Thyroid gland (tissue), 4 donors: Measurements from ENCODE around the gene RPL22.

Source experiments
- POLR2A ChIP-seq, 2 donors: fragments of 450-650 bp; IDR thresholded peaks; one replicate each; pipeline ENCODE4 v1.6.1; 2017; ENCODE audit warnings: antibody characterized with exemption in 2 of 2, mild to moderate bottlenecking in 2 of 2, moderate library complexity in 1 of 2
- TF ChIP-seq, protein P1 (sequence below), 6 experiments: fragments of 200-600 bp in 3 of 6; fragments of 450-650 bp in 3 of 6; sonication (generic) in 3 of 6; IDR thresholded peaks; one replicate each; pipeline ENCODE4 v1.5.1; 2016 to 2019; ENCODE audit warnings: antibody characterized with exemption in 6 of 6, mild to moderate bottlenecking in 2 of 6, inconsistent platforms in 1 of 6, moderate library complexity in 1 of 6

DNA sequence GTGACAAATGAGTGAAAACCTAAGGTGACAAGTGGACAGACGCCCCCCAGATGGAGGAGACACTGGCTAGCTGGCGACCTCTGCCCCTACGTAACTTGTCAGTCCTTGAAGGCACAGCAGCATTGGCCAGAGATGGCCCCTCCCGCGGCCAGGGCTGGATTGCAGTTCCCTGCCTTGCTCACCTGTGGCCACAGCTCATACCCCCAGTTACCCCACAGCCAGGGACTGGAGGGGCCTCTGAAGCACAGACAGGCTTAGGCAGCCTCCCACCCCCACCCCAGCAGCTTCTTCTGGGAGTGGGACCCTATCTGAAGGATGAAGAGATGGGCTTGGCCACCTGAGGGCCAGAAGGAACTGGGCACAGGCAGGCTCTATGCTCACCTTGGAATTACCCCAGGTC lies 48.3 kb upstream of the RPL22 start:
- TF ChIP-seq, protein P1, sequence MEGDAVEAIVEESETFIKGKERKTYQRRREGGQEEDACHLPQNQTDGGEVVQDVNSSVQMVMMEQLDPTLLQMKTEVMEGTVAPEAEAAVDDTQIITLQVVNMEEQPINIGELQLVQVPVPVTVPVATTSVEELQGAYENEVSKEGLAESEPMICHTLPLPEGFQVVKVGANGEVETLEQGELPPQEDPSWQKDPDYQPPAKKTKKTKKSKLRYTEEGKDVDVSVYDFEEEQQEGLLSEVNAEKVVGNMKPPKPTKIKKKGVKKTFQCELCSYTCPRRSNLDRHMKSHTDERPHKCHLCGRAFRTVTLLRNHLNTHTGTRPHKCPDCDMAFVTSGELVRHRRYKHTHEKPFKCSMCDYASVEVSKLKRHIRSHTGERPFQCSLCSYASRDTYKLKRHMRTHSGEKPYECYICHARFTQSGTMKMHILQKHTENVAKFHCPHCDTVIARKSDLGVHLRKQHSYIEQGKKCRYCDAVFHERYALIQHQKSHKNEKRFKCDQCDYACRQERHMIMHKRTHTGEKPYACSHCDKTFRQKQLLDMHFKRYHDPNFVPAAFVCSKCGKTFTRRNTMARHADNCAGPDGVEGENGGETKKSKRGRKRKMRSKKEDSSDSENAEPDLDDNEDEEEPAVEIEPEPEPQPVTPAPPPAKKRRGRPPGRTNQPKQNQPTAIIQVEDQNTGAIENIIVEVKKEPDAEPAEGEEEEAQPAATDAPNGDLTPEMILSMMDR (IDR thresholded peaks at IDR 0.05), result no peak
- TF ChIP-seq POLR2A (IDR thresholded peaks at IDR 0.05), result no peak
